Body of pancreas (tissue), 4 donors: ENCODE data around the gene CCDC60.

ENCODE experiments used
- CTCF ChIP-seq, 7 experiments: fragments of 450-650 bp in 4 of 7; fragments of 200-600 bp in 3 of 7; sonication (generic) in 3 of 7; IDR thresholded peaks; one replicate each; pipeline ENCODE4 v1.5.1; 2016 to 2019; ENCODE audit warnings: antibody characterized with exemption in 7 of 7
- POLR2A ChIP-seq, 3 donors: fragments of 450-650 bp; IDR thresholded peaks; one replicate each; pipeline ENCODE4 v1.6.1; 2016; ENCODE audit warnings: antibody characterized with exemption in 3 of 3, mild to moderate bottlenecking in 2 of 3

DNA sequence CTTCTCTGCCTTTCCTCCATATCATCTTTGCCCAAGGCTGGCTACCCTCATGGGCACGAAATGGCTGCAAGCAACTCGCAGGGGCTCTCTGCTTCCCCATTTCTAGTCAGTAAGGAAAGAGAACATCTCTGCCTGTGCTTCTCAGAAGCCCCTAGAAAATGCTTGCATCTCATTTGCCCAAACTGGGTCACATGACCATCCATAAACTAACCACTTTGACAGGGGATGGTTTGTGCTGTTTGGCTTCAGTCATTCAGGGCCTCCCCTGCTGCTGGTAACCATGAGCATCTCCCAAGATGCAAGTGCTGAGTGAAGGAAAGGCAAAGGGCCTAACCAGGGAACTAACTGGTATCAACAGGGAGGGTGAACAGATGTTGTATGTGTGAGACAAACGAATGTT is 91.1 kb downstream of the CCDC60 start:
- no peak for TF ChIP-seq CTCF (IDR thresholded peaks at IDR 0.05)
- TF ChIP-seq POLR2A (IDR thresholded peaks at IDR 0.05): no peak
